ENCODE measurements around the gene ZNF778. TPM values are rescaled to one million over a fixed set of nuclear protein-coding genes. Genes with fewer than 3 reads are reported as not detected.

The ZNF778 gene
- polyA plus RNA-seq, 1 experiment, result 11.3 TPM

GRCh38 chr16:89268585-89268984 lies 51.1 kb downstream of the ZNF778 start:
- Histone ChIP-seq H3K9me3 (ENCODE audit: control insufficient read depth, insufficient read depth, low read length) (peaks cover 19% of the 10 kb centered on the region), H3K27ac (ENCODE audit: low read depth, low read length) (peak overlapping the region; percentile 52), H3K27me3 (ENCODE audit: control insufficient read depth, insufficient read depth, low read length) (no peaks in the 10 kb centered on the region), H3K4me3 (ENCODE audit: low read depth, low read length) (no peak overlapping the region)
- TF ChIP-seq CTCF (IDR thresholded peaks at IDR 0.05; ENCODE audit: low read depth, low read length), result no peak
- ChIA-PET POLR2A (interaction anchor here (1.0 kb wide), 1 partner anchor 240 kb away, joined by 3 read pairs; no protein-coding TSS in a partner anchor), CTCF (no interaction called here)
- no peak for DNase-seq (ENCODE audit: low read depth, low spot score)

DNA sequence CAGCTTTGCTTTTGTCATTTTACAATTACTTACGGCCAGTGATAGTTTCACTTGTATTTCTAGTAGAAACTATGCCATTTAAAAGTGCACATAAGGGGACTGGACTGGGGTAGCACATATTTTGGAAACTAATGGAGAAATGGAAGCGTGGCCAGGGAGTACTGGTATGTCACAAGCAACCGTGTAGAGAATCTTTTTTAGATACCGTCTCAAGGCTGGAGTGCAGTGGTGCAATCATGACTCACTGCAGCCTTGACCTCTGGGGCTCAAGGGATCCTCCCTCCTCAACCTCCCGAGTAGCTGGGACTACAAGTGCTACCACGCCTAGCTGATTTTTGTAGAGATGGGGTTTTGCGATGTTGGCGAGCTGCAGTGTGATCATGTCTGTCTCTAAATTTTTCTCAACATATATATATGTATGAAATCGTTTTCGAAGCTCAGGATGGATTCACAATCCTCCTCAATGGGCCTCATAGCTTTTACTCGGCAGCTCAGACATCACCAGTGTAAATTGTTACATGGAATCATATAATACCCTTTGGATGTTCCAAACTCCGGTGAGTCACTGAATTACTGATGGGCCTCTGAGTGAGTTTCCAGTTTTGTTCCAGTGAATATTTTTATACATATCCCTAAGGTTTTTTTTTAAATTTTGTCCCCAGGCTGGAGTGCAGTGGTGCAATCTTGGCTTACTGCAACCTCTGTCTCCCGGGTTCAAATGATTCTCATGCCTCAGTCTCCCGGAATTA lies 51.7 kb downstream of the ZNF778 start:
- Histone ChIP-seq H3K27me3 (ENCODE audit: control insufficient read depth, insufficient read depth, low read length) (no peaks in the 10 kb centered on the region), H3K9me3 (ENCODE audit: control insufficient read depth, insufficient read depth, low read length) (peaks cover 14% of the 10 kb centered on the region; the same call in 1 of the 2 replicates), H3K27ac (ENCODE audit: low read depth, low read length) (peak overlapping the region; percentile 52), H3K4me3 (ENCODE audit: low read depth, low read length) (no peak overlapping the region)
- ChIA-PET POLR2A (interaction anchor here (1.0 kb wide), 1 partner anchor 240 kb away, joined by 3 read pairs; no protein-coding TSS in a partner anchor), CTCF (no interaction called here)
- TF ChIP-seq CTCF (IDR thresholded peaks at IDR 0.05; ENCODE audit: low read depth, low read length), result no peak
- no peak for DNase-seq (ENCODE audit: low read depth, low spot score)

GRCh38 chr16:89269805-89270665 lies 52.5 kb downstream of the ZNF778 start:
- ChIA-PET POLR2A (no interaction called here), CTCF (interaction anchor here (3.5 kb wide), 1 partner anchor 19 kb away, joined by 11 read pairs; no protein-coding TSS in a partner anchor)
- Histone ChIP-seq H3K4me3 (ENCODE audit: low read depth, low read length) (no peak overlapping the region), H3K9me3 (ENCODE audit: control insufficient read depth, insufficient read depth, low read length) (peaks cover 6% of the 10 kb centered on the region; the same call in 1 of the 2 replicates), H3K27me3 (ENCODE audit: control insufficient read depth, insufficient read depth, low read length) (no peaks in the 10 kb centered on the region), H3K27ac (ENCODE audit: low read depth, low read length) (no peak overlapping the region)
- no peak for TF ChIP-seq CTCF (IDR thresholded peaks at IDR 0.05; ENCODE audit: low read depth, low read length)
- no peak for DNase-seq (ENCODE audit: low read depth, low spot score)

GRCh38 chr16:89270666-89271345 lies 53.3 kb downstream of the ZNF778 start:
- ChIA-PET POLR2A (no interaction called here), CTCF (interaction anchor here (3.5 kb wide), 1 partner anchor 18 kb away, joined by 11 read pairs; no protein-coding TSS in a partner anchor)
- Histone ChIP-seq H3K27ac (ENCODE audit: low read depth, low read length) (peak overlapping the region; percentile 39), H3K4me3 (ENCODE audit: low read depth, low read length) (no peak overlapping the region), H3K27me3 (ENCODE audit: control insufficient read depth, insufficient read depth, low read length) (no peaks in the 10 kb centered on the region), H3K9me3 (ENCODE audit: control insufficient read depth, insufficient read depth, low read length) (peaks cover 3% of the 10 kb centered on the region; the same call in 1 of the 2 replicates)
- no peak for TF ChIP-seq CTCF (IDR thresholded peaks at IDR 0.05; ENCODE audit: low read depth, low read length)
- no peak for DNase-seq (ENCODE audit: low read depth, low spot score)
